ENCODE measurements around the gene SOHLH2.

The SOHLH2 gene

GRCh38 chr13:36160297-36160696 lies 54.1 kb downstream of the SOHLH2 start:
- no peak overlapping the region for H3K4me3 Mint-ChIP-seq

DNA sequence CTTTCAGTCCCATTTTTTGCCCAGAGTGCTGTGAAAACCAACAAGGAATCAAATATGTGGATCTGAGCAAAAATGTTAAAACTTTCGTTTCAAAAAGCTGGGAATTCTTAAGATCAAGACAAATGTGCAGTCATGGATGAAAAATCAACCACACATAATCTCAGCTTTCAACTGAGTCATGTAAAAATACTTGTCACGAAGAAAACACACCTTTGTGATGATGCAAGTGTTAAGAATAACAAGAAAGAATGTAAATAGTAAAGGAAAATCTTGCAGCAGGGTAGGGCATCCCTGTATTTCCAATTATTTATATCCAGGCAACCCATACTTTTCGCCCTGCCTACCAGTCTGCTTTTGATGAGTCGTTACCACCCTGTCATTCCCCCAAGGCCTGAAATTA lies 55.7 kb downstream of the SOHLH2 start:
- no peak overlapping the region for H3K4me3 Mint-ChIP-seq
- no peak overlapping the region for H3K27ac Mint-ChIP-seq
- no peaks in the 10 kb centered on the region for H3K36me3 Mint-ChIP-seq (ENCODE audit: low read depth)
- no peaks in the 10 kb centered on the region for H3K4me1 Mint-ChIP-seq
- ATAC-seq = no peak
- H3K27me3 Mint-ChIP-seq = peaks cover 9% of the 10 kb centered on the region
- peaks cover 3% of the 10 kb centered on the region for H3K9me3 Mint-ChIP-seq
- no peak for DNase-seq

More at GRCh38 chr13:36160297-36160696, 54.1 kb downstream of the SOHLH2 start:
- H3K27ac Mint-ChIP-seq = no peak overlapping the region
- ATAC-seq (no peak), DNase-seq (no peak)
- H3K9me3 Mint-ChIP-seq = peaks cover 3% of the 10 kb centered on the region
- no peaks in the 10 kb centered on the region for H3K36me3 Mint-ChIP-seq (ENCODE audit: low read depth)
- H3K4me1 Mint-ChIP-seq = no peaks in the 10 kb centered on the region
- H3K27me3 Mint-ChIP-seq = peaks cover 5% of the 10 kb centered on the region

- no peak for DNase-seq
- H3K27me3 Mint-ChIP-seq = peaks cover 9% of the 10 kb centered on the region
- H3K4me3 Mint-ChIP-seq = no peak overlapping the region
- no peaks in the 10 kb centered on the region for H3K9me3 Mint-ChIP-seq
- no peak for ATAC-seq
- no peaks in the 10 kb centered on the region for H3K36me3 Mint-ChIP-seq (ENCODE audit: low read depth)
- no peak overlapping the region for H3K27ac Mint-ChIP-seq
- H3K4me1 Mint-ChIP-seq = no peaks in the 10 kb centered on the region
Measured at GRCh38 chr13:36157480-36157879, 56.9 kb downstream of the SOHLH2 start.

GRCh38 chr13:36154567-36155291 lies 59.6 kb downstream of the SOHLH2 start:
- H3K4me3 Mint-ChIP-seq = no peak overlapping the region

GRCh38 chr13:36151591-36151990 lies 62.8 kb downstream of the SOHLH2 start:
- no peak for ATAC-seq
- Mint-ChIP-seq H3K4me3 (no peak overlapping the region), H3K4me1 (no peaks in the 10 kb centered on the region), H3K27ac (no peak overlapping the region), H3K27me3 (peaks cover 9% of the 10 kb centered on the region), H3K9me3 (peaks cover 5% of the 10 kb centered on the region), H3K36me3 (ENCODE audit: low read depth) (no peaks in the 10 kb centered on the region)
- no peak for DNase-seq

More at GRCh38 chr13:36154567-36155291, 59.6 kb downstream of the SOHLH2 start:
- Mint-ChIP-seq H3K9me3 (peaks cover 3% of the 10 kb centered on the region), H3K4me1 (no peaks in the 10 kb centered on the region), H3K27me3 (peaks cover 9% of the 10 kb centered on the region), H3K36me3 (ENCODE audit: low read depth) (no peaks in the 10 kb centered on the region), H3K27ac (no peak overlapping the region)
- ATAC-seq = no peak
- DNase-seq = no peak

GRCh38 chr13:36148446-36148845 lies 65.9 kb downstream of the SOHLH2 start:
- ATAC-seq = no peak
- H3K4me1 Mint-ChIP-seq = no peaks in the 10 kb centered on the region

GRCh38 chr13:36147330-36147729 lies 67.0 kb downstream of the SOHLH2 start:
- DNase-seq (no peak), ATAC-seq (no peak)
- no peak overlapping the region for H3K27ac Mint-ChIP-seq
- H3K36me3 Mint-ChIP-seq (ENCODE audit: low read depth) = no peaks in the 10 kb centered on the region
- H3K4me3 Mint-ChIP-seq = no peak overlapping the region
- H3K9me3 Mint-ChIP-seq = peaks cover 5% of the 10 kb centered on the region
- H3K27me3 Mint-ChIP-seq = no peaks in the 10 kb centered on the region
- H3K4me1 Mint-ChIP-seq = no peaks in the 10 kb centered on the region

More at GRCh38 chr13:36148446-36148845, 65.9 kb downstream of the SOHLH2 start:
- Mint-ChIP-seq H3K36me3 (ENCODE audit: low read depth) (no peaks in the 10 kb centered on the region), H3K27ac (no peak overlapping the region), H3K4me3 (no peak overlapping the region), H3K9me3 (peaks cover 5% of the 10 kb centered on the region), H3K27me3 (no peaks in the 10 kb centered on the region)
- no peak for DNase-seq

- ATAC-seq = no peak
- DNase-seq = no peak
- no peak overlapping the region for H3K27ac Mint-ChIP-seq
- peaks cover 1% of the 10 kb centered on the region for H3K27me3 Mint-ChIP-seq
- H3K36me3 Mint-ChIP-seq (ENCODE audit: low read depth) = no peaks in the 10 kb centered on the region
- H3K4me1 Mint-ChIP-seq = no peaks in the 10 kb centered on the region
- no peak overlapping the region for H3K4me3 Mint-ChIP-seq
- peaks cover 5% of the 10 kb centered on the region for H3K9me3 Mint-ChIP-seq
Measured at GRCh38 chr13:36146511-36147269, 67.7 kb downstream of the SOHLH2 start.

GRCh38 chr13:36143738-36144137 lies 70.6 kb downstream of the SOHLH2 start:
- Mint-ChIP-seq H3K27ac (no peak overlapping the region), H3K27me3 (peaks cover 1% of the 10 kb centered on the region), H3K4me1 (no peaks in the 10 kb centered on the region), H3K9me3 (no peaks in the 10 kb centered on the region), H3K36me3 (ENCODE audit: low read depth) (no peaks in the 10 kb centered on the region), H3K4me3 (no peak overlapping the region)
- ATAC-seq = no peak
- no peak for DNase-seq

- H3K27me3 Mint-ChIP-seq = peaks cover 1% of the 10 kb centered on the region
- H3K4me1 Mint-ChIP-seq = no peaks in the 10 kb centered on the region
- DNase-seq (no peak), ATAC-seq (no peak)
- H3K36me3 Mint-ChIP-seq (ENCODE audit: low read depth) = no peaks in the 10 kb centered on the region
- H3K27ac Mint-ChIP-seq = no peak overlapping the region
- H3K4me3 Mint-ChIP-seq = no peak overlapping the region
- no peaks in the 10 kb centered on the region for H3K9me3 Mint-ChIP-seq
Measured at GRCh38 chr13:36142735-36143134, 71.6 kb downstream of the SOHLH2 start.

DNA sequence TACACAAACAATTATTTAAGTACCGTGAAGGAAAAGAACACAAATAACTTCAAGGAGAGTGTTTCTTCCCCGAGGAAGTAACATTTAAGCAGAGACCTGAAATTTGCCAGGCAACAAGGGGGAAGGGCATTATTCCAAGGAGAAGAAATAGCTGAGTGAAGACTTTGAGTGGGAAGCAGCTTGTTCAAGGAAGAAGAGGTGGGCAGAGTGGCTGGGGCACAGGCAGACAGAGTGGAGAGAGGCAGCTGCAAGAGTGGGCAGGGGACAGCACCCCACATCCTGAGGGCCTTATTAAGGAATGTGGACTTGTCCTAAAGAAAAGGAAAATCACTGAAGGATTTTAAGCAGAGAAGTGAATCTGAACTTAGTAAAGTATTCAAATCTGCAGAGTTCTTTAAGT lies 78.5 kb downstream of the SOHLH2 start:
- Mint-ChIP-seq H3K27me3 (peaks cover 19% of the 10 kb centered on the region), H3K27ac (no peak overlapping the region), H3K4me1 (no peaks in the 10 kb centered on the region), H3K36me3 (ENCODE audit: low read depth) (no peaks in the 10 kb centered on the region), H3K4me3 (no peak overlapping the region), H3K9me3 (no peaks in the 10 kb centered on the region)
- no peak for ATAC-seq
- no peak for DNase-seq

- no peak for DNase-seq
- no peaks in the 10 kb centered on the region for H3K36me3 Mint-ChIP-seq (ENCODE audit: low read depth)
Measured at GRCh38 chr13:36134632-36135031, 79.7 kb downstream of the SOHLH2 start.

GRCh38 chr13:36133950-36134626 lies 80.3 kb downstream of the SOHLH2 start:
- Mint-ChIP-seq H3K27ac (no peak overlapping the region), H3K4me1 (no peaks in the 10 kb centered on the region), H3K9me3 (no peaks in the 10 kb centered on the region), H3K27me3 (peaks cover 31% of the 10 kb centered on the region), H3K4me3 (no peak overlapping the region), H3K36me3 (ENCODE audit: low read depth) (no peaks in the 10 kb centered on the region)
- ATAC-seq (no peak), DNase-seq (no peak)

More at GRCh38 chr13:36134632-36135031, 79.7 kb downstream of the SOHLH2 start:
- Mint-ChIP-seq H3K4me1 (no peaks in the 10 kb centered on the region), H3K9me3 (no peaks in the 10 kb centered on the region), H3K27ac (no peak overlapping the region), H3K27me3 (peaks cover 27% of the 10 kb centered on the region), H3K4me3 (no peak overlapping the region)
- ATAC-seq = no peak

GRCh38 chr13:36132376-36132775 lies 82.0 kb downstream of the SOHLH2 start:
- peaks cover 36% of the 10 kb centered on the region for H3K27me3 Mint-ChIP-seq
- ATAC-seq (no peak), DNase-seq (no peak)
- H3K4me3 Mint-ChIP-seq = no peak overlapping the region
- no peaks in the 10 kb centered on the region for H3K9me3 Mint-ChIP-seq
- H3K4me1 Mint-ChIP-seq = no peaks in the 10 kb centered on the region
- no peaks in the 10 kb centered on the region for H3K36me3 Mint-ChIP-seq (ENCODE audit: low read depth)
- H3K27ac Mint-ChIP-seq = no peak overlapping the region

GRCh38 chr13:36131931-36132297 lies 82.4 kb downstream of the SOHLH2 start:
- Mint-ChIP-seq H3K27ac (no peak overlapping the region), H3K9me3 (no peaks in the 10 kb centered on the region), H3K27me3 (peaks cover 36% of the 10 kb centered on the region), H3K4me1 (no peaks in the 10 kb centered on the region), H3K36me3 (ENCODE audit: low read depth) (no peaks in the 10 kb centered on the region), H3K4me3 (no peak overlapping the region)
- ATAC-seq (no peak), DNase-seq (no peak)

All from activated naive CD8-positive, alpha-beta T cell treated with anti-CD3 and anti-CD28 coated beads, Interleukin-2, amount 50 U/mL, for 24 hours (primary cell).